ENCODE measurements around the gene MAST3.
A peak's percentile ranks its signal among the peaks of the same experiment; 100 is the strongest.

The MAST3 gene

GRCh38 chr19:18057557-18057956 is 40.0 kb upstream of the MAST3 start:
- TF ChIP-seq TAF1 (IDR thresholded peaks at IDR 0.05; ENCODE audit: low read depth) = no peak
- TF ChIP-seq EP300 (IDR thresholded peaks at IDR 0.05; ENCODE audit: borderline replicate concordance) = no peak
- no peak for TF ChIP-seq YY1 (IDR thresholded peaks at IDR 0.05; ENCODE audit: low read depth)
- no peak for TF ChIP-seq RAD21 (IDR thresholded peaks at IDR 0.05; ENCODE audit: low read depth)
- no peak for TF ChIP-seq TEAD4 (IDR thresholded peaks at IDR 0.05)
- TF ChIP-seq, protein P1, sequence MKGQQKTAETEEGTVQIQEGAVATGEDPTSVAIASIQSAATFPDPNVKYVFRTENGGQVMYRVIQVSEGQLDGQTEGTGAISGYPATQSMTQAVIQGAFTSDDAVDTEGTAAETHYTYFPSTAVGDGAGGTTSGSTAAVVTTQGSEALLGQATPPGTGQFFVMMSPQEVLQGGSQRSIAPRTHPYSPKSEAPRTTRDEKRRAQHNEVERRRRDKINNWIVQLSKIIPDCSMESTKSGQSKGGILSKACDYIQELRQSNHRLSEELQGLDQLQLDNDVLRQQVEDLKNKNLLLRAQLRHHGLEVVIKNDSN (IDR thresholded peaks at IDR 0.05) = no peak
- TF ChIP-seq EGR1 (IDR thresholded peaks at IDR 0.05) = no peak
- no peak for TF ChIP-seq NFIC (IDR thresholded peaks at IDR 0.05)
- TF ChIP-seq REST (IDR thresholded peaks at IDR 0.05; ENCODE audit: low read depth) = no peak
- TF ChIP-seq FOXM1 (IDR thresholded peaks at IDR 0.05; ENCODE audit: borderline replicate concordance, low read depth) = no peak
- no peak for TF ChIP-seq TCF12 (IDR thresholded peaks at IDR 0.05; ENCODE audit: low read depth)
- no peak for TF ChIP-seq ZBTB7A (IDR thresholded peaks at IDR 0.05; ENCODE audit: low read depth)
- no peak for TF ChIP-seq CREB1 (IDR thresholded peaks at IDR 0.05; ENCODE audit: low read depth)
- TF ChIP-seq, protein P2, sequence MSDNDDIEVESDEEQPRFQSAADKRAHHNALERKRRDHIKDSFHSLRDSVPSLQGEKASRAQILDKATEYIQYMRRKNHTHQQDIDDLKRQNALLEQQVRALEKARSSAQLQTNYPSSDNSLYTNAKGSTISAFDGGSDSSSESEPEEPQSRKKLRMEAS (IDR thresholded peaks at IDR 0.05) = no peak
- no peak for TF ChIP-seq CEBPB (IDR thresholded peaks at IDR 0.05)

DNA sequence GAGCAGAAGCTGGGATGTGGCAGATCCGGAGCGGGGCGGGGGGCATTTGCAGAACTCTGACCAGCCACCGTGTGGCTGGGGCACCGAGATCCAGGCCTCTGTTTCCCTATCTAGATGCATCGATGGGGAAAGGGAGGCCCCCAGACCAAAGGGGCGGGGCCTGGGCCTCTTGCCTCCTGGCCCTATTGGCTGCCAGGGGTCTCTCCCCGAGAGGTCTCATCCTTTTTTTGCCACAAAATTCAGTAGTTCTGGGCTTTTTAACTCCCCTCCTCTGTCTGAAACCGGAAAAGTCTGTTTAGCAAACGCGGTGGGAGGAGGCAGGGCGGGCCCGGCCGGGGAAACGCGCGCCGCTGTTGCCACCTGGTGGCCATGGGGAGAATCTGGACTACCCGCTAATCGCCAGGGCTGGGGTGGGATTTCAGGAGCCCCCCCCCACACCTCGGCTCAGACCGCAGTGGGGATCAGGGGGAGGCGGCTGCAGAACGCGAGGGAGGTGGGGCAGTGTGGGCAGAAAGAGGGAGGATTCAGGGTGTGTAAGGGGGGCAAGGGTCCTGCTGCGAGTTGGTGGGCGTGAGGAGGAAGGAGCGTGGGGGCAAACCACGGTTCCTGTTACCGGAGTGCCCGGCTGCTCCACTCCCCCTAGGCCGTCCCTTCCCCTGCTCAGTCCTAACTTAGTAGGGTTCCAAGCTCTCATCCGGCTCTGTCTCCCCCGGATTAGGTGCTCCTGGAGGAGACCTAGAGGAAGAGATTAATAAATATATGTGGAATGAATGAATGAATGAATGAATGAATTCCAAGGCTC is 39.2 kb upstream of the MAST3 start:
- TF ChIP-seq EP300 (IDR thresholded peaks at IDR 0.05; ENCODE audit: borderline replicate concordance) (no peak), TEAD4 (IDR thresholded peaks at IDR 0.05) (no peak), CEBPB (IDR thresholded peaks at IDR 0.05) (no peak), ZBTB7A (IDR thresholded peaks at IDR 0.05; ENCODE audit: low read depth) (peak; percentile 99), CREB1 (IDR thresholded peaks at IDR 0.05; ENCODE audit: low read depth) (no peak), REST (IDR thresholded peaks at IDR 0.05; ENCODE audit: low read depth) (no peak), TAF1 (IDR thresholded peaks at IDR 0.05; ENCODE audit: low read depth) (0 out of 2 replicates have a peak, but pooled peaks have one; percentile 39), RAD21 (IDR thresholded peaks at IDR 0.05; ENCODE audit: low read depth) (peak; percentile 97), EGR1 (IDR thresholded peaks at IDR 0.05) (no peak)
- TF ChIP-seq, protein P2 (IDR thresholded peaks at IDR 0.05) = 0 out of 2 replicates have a peak, but pooled peaks have one; percentile 29
- TF ChIP-seq, protein P1 (IDR thresholded peaks at IDR 0.05) = no peak

GRCh38 chr19:18059297-18059696 is 38.3 kb upstream of the MAST3 start:
- no peak for TF ChIP-seq REST (IDR thresholded peaks at IDR 0.05; ENCODE audit: low read depth)

- TF ChIP-seq EP300 (IDR thresholded peaks at IDR 0.05; ENCODE audit: borderline replicate concordance) (no peak), REST (IDR thresholded peaks at IDR 0.05; ENCODE audit: low read depth) (no peak), TCF12 (IDR thresholded peaks at IDR 0.05; ENCODE audit: low read depth) (no peak), YY1 (IDR thresholded peaks at IDR 0.05; ENCODE audit: low read depth) (no peak), FOXM1 (IDR thresholded peaks at IDR 0.05; ENCODE audit: borderline replicate concordance, low read depth) (no peak), ZBTB7A (IDR thresholded peaks at IDR 0.05; ENCODE audit: low read depth) (no peak), EGR1 (IDR thresholded peaks at IDR 0.05) (no peak), RAD21 (IDR thresholded peaks at IDR 0.05; ENCODE audit: low read depth) (no peak), TEAD4 (IDR thresholded peaks at IDR 0.05) (no peak), TAF1 (IDR thresholded peaks at IDR 0.05; ENCODE audit: low read depth) (no peak), CEBPB (IDR thresholded peaks at IDR 0.05) (no peak), CREB1 (IDR thresholded peaks at IDR 0.05; ENCODE audit: low read depth) (no peak), NFIC (IDR thresholded peaks at IDR 0.05) (no peak)
- TF ChIP-seq, protein P2 (IDR thresholded peaks at IDR 0.05) = no peak
- TF ChIP-seq, protein P1 (IDR thresholded peaks at IDR 0.05) = no peak
These were observed 37.7 kb upstream of the MAST3 start for GRCh38 chr19:18059902-18060301.
